NT2/D1 (cell line): ENCODE data around the gene GNG3.

Source experiments
- DNase-seq: peaks from one replicate; pipeline ENCODE4 v3.0.0-alpha.2; 2011; ENCODE audit warnings: low read depth, low spot score
- H3K27me3 ChIP-seq: 2 replicates; pipeline ENCODE4 v1.6.0; 2011; ENCODE audit warnings: mild to moderate bottlenecking; ENCODE audit not compliant: insufficient read length, insufficient read depth
- H3K36me3 ChIP-seq: 2 replicates; pipeline ENCODE4 v1.6.1; 2011; ENCODE audit warnings: mild to moderate bottlenecking, low read length, mixed read lengths; ENCODE audit not compliant: insufficient read depth, insufficient read length
- H3K4me1 ChIP-seq: 2 replicates; pipeline ENCODE4 v1.5.1; 2011; ENCODE audit not compliant: insufficient read depth, insufficient read length
- H3K4me3 ChIP-seq: 2 replicates; pipeline ENCODE4 v1.5.1; 2011; ENCODE audit warnings: low read depth; ENCODE audit not compliant: insufficient read length
- H3K9ac ChIP-seq: 2 replicates; pipeline ENCODE4 v1.6.0; 2011; ENCODE audit warnings: low read depth; ENCODE audit not compliant: insufficient read length
- H3K9me3 ChIP-seq: 2 replicates; pipeline ENCODE4 v1.5.1; 2011; ENCODE audit warnings: mild to moderate bottlenecking, low read length; ENCODE audit not compliant: insufficient read depth
- SUZ12 ChIP-seq: IDR thresholded peaks from 2 replicates; pipeline ENCODE4 v1.6.1; 2011; ENCODE audit not compliant: insufficient read length, insufficient read depth; ENCODE audit errors: extremely low read depth
- YY1 ChIP-seq: IDR thresholded peaks from 2 replicates; pipeline ENCODE4 v1.6.1; 2011; ENCODE audit not compliant: insufficient read length, insufficient read depth
- ZNF274 ChIP-seq: IDR thresholded peaks from 2 replicates; pipeline ENCODE4 v1.6.1; 2011; ENCODE audit warnings: mild to moderate bottlenecking, low read depth, low read length

GNG3 gene

DNA sequence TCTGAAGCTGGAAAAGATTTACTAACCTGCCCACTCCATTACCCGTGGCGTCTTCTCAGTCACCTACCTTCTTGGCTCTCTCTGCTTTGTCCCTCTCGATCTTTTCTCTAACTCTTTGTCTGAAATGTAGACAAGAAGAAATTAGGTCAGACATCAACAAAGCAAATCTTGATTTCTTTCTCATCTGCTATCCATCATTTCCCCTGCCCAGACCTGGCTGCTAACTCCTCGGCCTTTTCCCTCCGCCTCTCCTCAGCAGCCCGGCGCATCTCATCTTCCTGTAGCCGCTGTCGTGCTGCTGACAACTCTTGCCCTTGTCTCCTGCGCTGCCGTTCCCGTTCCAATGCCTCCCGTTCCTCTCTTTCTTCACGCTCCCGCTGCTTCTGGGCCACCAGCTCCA, 29.8 kb upstream of the GNG3 start:
- TF ChIP-seq SUZ12 (no peak), YY1 (no peak), ZNF274 (no peak)
- Histone ChIP-seq H3K9ac (peak overlapping the region; percentile 98), H3K9me3 (no peaks in the 10 kb centered on the region), H3K27me3 (no peaks in the 10 kb centered on the region), H3K4me1 (peaks cover 5% of the 10 kb centered on the region), H3K4me3 (peak overlapping the region; percentile 97), H3K36me3 (peaks cover 47% of the 10 kb centered on the region)
- no peak for DNase-seq

DNA sequence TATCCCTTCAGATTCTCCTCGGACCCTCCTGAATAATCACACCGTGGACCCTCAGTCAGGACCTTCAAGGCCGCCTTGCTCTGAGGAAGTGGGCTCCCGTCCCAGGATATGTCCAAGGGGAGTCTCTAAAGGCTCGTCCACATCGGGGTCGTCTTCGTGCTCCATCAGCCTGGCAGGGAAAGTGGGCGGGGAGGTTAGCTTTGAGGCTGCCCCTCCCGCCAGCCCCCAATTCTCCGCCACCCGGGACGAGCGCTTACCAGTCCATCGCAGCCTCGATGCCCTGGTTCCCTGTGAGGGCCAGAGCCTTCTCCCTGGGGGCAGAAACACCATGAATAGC, 29.1 kb upstream of the GNG3 start:
- no peak for TF ChIP-seq YY1
- no peak for TF ChIP-seq SUZ12
- no peak for TF ChIP-seq ZNF274
- peaks cover 3% of the 10 kb centered on the region for H3K4me1 ChIP-seq
- H3K9ac ChIP-seq: peak overlapping the region; percentile 98
- peak overlapping the region; percentile 97 for H3K4me3 ChIP-seq
- no peaks in the 10 kb centered on the region for H3K27me3 ChIP-seq
- no peak for DNase-seq
- no peaks in the 10 kb centered on the region for H3K9me3 ChIP-seq
- peaks cover 40% of the 10 kb centered on the region for H3K36me3 ChIP-seq

DNA sequence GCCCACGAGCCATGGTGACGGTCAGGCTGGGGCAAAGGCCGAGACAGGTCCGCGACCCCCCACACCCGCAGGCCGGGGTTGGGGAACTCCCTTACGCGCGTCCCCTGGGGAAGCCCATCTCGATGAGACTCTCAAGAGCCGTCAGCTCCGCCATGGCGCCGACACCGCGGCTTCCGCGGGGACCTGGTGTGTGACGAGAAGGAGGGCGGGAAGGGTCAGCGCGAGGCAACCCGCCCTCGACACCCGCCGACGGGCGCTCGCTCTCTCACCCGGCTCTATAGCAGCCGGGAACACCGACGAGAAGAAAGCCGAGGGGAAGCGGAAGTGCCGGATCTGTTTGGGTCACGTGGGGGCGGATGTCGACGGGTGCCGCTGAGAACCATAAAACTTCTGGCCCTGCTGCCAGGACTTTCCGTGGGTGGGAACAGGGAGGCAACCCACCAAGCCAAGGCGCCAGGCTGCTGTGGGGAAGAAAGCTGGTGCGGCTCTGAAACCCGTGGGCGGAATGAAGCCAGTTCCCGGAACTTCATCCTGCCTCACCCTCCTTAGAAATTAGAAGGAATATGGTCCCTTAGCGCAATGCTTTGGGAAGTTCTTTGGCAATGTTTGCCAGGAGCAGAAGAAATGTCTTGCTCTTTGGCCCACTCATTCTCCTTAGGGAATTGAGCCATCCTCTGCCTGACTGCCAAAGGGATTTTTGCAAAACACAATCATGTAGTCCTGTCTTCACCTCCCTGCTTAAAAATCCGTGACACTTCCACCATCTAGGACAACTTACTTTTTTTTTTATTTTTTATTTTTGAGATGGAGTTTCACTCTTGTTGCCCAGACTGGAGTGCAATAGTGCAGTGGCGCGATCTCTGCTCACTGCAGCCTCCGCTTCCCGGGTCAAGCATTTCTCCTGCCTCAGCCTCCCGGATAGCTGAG, 28.4 kb upstream of the GNG3 start, which contains the start of gene UBXN1:
UBXN1 (minus strand) TSS at position 304 of the 927 bp plus-strand sequence; CDS start at position 154, 150 bp downstream.
- no peaks in the 10 kb centered on the region for H3K9me3 ChIP-seq
- peak within 1 kb of the TSS; percentile 98 for H3K9ac ChIP-seq
- H3K27me3 ChIP-seq: no peaks in the 10 kb centered on the region

DNA sequence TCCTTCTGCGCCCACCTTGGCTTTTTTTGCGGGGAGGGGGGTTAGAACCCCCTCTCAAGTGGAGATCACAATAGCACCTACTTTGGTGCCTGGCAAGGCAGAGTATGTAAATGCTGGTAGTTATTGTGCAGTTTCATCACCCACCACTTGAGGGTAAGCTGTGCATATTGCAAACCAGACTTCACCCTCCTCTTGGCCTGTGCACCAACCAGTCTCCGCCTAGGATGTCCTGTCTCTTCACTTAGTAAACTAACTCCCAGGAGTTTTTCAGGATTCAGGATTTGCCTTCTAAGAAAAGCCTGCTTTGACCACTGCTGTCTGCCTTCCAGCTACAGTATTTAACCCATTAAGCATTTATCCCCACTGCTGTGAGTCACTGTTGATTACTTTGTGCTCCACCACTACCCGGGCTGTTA, 26.6 kb upstream of the GNG3 start:
- DNase-seq: no peak
- H3K36me3 ChIP-seq: peaks cover 20% of the 10 kb centered on the region
- no peaks in the 10 kb centered on the region for H3K9me3 ChIP-seq
- H3K4me1 ChIP-seq: peaks cover 3% of the 10 kb centered on the region
- no peak overlapping the region for H3K9ac ChIP-seq
- no peaks in the 10 kb centered on the region for H3K27me3 ChIP-seq
- no peak overlapping the region for H3K4me3 ChIP-seq
- TF ChIP-seq ZNF274: no peak
- TF ChIP-seq YY1: no peak
- no peak for TF ChIP-seq SUZ12

More for the DNA sequence above, 28.4 kb upstream of the GNG3 start, which contains the start of gene UBXN1:
- DNase-seq: no peak
- peaks cover 33% of the 10 kb centered on the region for H3K36me3 ChIP-seq
- TF ChIP-seq ZNF274 (no peak), YY1 (no peak), SUZ12 (no peak)
- H3K4me3 ChIP-seq: peak within 1 kb of the TSS; percentile 97
- H3K4me1 ChIP-seq: peaks cover 3% of the 10 kb centered on the region

DNA sequence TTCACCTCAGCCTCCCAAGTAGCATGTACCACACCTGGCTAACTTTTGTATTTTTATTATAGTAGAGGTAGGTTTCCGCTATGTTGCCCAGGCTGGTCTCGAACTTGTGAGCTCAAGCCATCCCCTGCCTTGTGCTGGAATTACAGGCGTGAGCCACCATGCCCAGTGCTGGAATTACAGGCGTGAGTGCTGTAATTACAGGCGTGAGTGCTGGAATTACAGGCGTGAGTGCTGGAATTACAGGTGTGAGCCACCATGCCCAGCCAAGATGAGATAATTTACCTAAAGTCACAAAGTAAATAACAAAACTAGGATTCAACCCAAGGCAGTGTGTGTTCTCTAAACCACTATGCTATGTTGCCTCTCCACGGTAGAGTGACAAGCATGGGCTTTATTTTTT, 25.0 kb upstream of the GNG3 start:
- no peaks in the 10 kb centered on the region for H3K27me3 ChIP-seq
- TF ChIP-seq SUZ12: no peak
- peaks cover 8% of the 10 kb centered on the region for H3K36me3 ChIP-seq
- H3K4me3 ChIP-seq: no peak overlapping the region
- no peaks in the 10 kb centered on the region for H3K9me3 ChIP-seq
- DNase-seq: no peak
- H3K9ac ChIP-seq: no peak overlapping the region
- H3K4me1 ChIP-seq: peaks cover under 1% of the 10 kb centered on the region

DNA sequence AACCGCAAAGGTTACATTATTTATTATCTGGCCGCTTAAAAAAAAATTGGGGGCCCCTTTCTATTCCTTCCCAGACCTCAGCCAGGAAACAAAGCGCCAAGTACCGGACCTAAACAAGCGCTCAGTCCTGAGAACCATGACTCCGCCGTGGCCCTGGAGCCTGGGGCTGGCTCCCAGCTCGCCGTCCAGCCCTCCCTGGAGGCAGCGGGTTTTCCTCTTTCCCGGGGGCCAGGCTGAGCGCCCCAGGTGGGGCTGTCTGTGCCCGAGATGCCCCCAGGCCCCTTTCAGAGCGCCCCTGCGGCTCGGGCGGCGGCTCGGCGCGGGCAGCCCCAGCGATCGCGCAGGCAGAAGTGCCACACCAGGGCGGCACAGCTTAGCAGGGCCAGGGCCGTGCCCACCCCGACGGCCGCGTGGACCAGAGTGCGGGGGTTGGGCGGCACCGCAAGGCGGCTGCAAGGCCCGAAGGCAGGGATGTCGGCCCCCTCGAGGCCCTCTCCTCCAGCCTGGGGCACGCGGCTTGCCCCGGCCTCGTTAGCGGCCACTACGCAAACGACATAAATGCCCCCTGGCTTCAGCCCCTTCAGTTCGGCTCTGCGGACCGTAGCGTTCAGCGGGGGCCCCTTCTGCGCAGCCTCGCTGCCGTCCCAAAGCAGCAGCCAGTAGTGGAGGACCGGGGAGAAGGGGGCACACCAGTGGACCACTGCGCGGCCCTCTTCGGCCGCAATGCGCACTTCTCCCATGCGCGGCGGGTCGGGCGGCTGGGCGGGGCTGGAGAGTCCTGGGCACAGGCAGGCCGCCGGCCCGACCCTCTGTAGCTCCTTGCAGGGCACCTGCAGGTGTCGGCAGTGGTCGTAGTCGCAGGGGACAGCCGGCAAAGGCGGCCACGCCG, 19.7 kb upstream of the GNG3 start:
- DNase-seq: no peak
- TF ChIP-seq ZNF274: no peak
- TF ChIP-seq SUZ12: no peak
- TF ChIP-seq YY1: no peak
- Histone ChIP-seq H3K36me3 (peaks cover 42% of the 10 kb centered on the region), H3K4me1 (peaks cover 5% of the 10 kb centered on the region), H3K9ac (peak overlapping the region; percentile 36), H3K4me3 (no peak overlapping the region), H3K27me3 (no peaks in the 10 kb centered on the region), H3K9me3 (no peaks in the 10 kb centered on the region)

DNA sequence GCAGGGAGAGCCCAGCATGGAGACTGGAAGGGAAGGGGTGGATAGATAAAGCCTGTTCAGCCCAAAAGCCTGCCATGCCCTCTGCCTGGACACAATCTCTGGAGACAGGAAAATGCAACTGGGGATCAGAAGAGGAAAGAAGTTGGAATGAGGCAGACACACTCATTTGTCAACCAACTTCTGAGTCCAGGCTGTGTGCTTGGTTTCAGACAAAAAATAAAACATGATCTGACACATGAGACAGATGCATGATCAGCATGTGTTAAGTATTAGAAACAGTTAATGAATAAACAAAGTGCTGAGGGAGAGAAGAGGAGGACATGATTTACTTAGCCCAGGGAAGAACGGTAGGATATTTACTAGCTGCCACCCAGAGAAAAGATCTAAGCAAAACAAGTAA, 19.0 kb upstream of the GNG3 start:
- Histone ChIP-seq H3K4me1 (peaks cover 5% of the 10 kb centered on the region), H3K36me3 (peaks cover 49% of the 10 kb centered on the region), H3K27me3 (no peaks in the 10 kb centered on the region), H3K9ac (no peak overlapping the region), H3K9me3 (no peaks in the 10 kb centered on the region), H3K4me3 (no peak overlapping the region)
- DNase-seq: no peak
- no peak for TF ChIP-seq SUZ12
- TF ChIP-seq ZNF274: no peak
- no peak for TF ChIP-seq YY1
